TTC549 (cell line): ENCODE measurements around the gene ENO2.
"Not testable (repeated sequence)": the region's sequence is repeated elsewhere in the genome, so short reads cannot be mapped to it uniquely, and the experiment has no call there.

Source experiments
- FAIRE-seq: peaks from 2 replicates; lab custom pipeline; 2012; peaks lifted over from hg19 to GRCh38; lab: Jason Lieb, UNC

Gene ENO2

DNA sequence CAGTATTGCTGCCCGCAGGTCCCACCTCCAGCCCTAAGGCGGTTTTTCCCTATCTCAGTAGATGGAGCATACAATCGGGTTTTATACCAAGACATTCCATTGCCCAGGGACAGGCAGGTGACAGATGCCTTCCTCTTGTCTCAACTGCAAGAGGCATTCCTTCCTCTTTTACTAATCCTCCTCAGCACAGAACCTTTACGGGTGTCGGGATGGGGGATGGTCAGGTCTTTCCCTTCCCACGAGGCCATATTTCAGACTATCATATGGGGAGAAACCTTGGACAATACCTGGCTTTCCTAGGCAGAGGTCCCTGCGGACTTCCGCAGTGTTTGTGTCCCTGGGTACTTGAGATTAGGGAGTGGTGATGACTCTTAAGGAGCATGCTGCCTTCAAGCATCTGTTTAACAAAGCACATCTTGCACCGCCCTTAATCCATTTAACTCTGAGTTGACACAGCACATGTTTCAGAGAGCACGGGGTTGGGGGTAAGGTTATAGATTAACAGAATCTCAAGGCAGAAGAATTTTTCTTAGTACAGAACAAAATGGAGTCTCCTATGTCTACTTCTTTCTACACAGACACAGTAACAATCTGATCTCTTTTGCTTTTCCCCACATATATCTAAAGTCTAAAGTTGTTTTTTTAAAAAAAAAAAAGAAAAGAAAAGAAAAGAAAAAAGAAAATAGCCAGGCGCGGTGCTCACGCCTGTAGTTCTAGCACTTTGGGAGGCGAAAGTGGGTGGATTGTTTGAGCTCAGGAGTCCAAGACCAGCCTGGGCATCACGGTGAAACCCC lies 28.0 kb upstream of the ENO2 start:
- not testable (repeated sequence) for FAIRE-seq

DNA sequence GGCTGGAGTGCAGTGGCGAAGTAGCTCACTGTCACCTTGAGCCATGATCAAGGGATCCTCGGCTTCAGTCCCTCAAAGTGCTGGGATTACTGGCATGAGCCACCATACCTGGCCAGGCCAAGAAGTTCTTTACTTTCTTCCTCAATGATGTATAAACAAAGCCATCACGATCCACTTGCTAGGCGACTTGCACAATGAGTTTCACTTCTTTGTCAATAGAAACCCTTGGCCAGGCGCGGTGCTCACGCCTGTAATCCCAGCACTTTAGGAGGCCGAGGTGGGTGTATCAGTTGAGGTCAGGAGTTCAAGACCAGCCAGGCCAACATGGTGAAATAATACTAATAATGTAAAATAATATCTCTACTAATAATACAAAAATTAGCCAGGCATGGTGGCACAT lies 26.9 kb upstream of the ENO2 start:
- FAIRE-seq, result no peak

DNA sequence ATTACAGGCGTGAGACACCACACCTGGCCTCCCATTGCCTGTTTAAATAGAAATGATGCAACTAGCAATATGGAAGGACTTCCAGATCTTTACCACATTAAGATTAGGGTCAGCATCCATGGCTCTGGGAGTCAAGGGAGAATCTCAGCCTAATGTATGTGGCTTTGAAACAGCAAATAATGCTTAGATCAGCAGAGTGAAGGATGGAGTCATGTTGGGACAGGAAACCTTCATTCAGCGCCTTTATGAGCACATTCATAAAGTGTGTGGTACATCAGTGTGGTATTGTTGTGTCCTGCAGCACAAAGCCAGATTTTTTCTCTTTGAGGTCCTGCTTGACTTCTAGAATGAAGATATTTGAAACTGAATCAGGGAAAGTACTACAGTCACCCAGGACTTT lies 26.0 kb upstream of the ENO2 start:
- no peak for FAIRE-seq

DNA sequence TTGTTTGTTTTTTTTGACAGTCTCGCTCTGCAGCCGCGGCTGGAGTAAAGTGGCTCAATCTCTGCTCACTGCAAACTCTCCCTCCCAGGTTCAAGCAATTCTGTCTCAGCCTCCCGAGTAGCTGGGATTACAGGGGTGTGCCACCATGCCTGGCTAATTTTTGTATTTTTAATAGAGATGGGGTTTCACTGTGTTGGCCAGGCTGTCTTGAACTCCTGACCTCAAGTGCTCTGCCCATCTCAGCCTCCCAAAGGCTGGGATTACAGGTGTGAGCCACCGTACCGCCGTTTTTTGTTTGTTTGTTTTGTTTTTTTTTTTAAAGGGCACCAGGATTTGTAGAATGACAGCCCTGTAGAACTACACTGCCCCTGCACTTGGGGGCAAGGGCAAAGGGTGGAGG lies 25.6 kb upstream of the ENO2 start:
- not testable (repeated sequence) for FAIRE-seq

DNA sequence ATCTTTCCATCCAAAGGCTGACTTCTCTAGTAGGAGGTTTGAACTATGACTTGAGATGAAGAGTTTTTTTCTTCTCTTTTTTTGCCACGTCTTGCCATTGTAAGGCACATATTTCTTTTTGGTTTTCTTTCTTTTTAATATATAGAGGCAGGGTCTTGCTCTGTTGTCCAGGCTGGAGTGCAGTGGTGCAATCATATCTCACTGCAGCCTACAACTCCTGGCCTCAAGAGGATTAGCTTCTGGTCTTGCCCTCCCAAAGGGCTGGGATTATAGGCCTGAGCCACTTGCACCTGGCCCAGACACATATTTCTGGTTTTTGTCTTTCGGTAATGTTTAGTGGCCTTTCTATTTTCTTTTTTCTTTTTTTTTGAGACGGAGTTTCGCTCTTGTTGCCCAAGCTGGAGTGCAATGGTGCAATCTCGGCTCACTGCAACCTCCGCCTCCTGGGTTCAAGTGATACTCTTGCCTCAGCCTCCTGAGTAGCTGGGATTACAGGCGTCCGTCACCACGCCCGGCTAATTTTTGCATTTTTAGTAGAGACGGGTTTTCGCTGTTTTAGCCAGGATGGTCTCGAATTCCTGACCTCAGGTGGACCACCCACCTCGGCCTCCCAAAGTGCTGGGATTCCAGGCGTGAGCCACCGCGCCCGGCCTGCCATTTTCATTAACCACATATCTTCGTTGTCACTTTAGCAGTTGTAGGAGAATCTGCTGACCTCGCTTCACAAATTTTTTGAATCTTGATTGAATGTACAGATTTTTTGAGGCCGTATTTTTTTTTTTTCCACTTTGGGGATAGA lies 24.4 kb upstream of the ENO2 start:
- FAIRE-seq, result not testable (repeated sequence)

DNA sequence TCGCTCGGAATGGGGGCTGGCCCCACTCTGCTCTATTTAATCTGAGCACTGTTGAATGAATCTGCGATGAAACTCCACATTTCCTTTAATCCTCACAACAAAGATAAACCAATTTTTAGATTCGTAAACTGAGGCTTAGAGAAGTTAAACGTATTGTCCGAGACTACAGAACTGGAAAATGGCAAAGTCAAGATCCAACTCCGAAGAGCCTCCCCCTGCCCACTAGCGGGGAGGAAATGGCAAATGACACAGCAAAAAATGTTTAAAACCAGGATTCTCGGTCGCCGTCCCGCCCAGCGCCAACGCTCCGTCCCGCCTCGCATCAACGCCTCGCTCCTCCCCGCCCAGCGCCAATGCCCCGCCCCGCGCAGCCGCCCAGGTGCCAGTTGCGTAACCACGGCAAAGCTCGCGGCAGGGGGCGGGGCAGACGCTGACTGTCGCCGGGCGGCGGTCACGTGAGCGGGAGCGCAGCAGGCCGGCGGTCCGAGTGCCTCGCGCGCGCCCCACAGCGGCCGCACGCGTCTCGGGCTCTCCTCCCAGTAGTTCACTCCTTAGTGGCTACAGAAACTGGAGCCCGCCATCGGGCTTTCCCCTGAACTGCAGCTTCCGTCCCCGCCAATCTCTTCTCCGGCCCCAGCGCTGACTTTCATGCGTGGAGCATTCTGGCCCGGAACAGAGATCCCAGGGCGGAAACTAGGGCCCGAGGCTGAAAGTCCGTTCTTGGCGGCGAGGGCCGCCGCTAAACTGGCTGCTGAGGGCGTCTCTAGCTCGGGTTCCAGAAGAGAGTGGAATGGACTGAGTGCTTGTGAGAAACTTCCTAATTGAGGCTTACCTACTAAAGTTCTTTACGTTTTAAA lies 23.4 kb upstream of the ENO2 start:
- peak; percentile 68 for FAIRE-seq

DNA sequence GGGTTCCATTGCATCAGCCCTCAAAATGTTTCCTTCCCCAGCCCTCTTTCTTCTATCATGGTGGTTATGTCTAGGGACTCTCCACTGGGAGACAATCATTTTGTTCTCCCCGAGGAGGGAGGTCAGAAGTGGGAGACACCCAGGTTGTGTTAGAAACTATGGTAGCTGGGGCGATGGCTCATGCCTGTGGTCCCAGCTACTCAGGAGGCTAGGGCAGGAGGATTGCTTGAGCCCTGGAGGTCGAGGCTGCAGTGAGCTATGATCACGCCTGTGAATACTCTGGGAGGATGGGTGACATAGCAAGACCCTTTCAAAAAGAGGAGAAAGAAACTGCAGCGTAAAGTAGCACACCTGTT lies 22.8 kb upstream of the ENO2 start:
- no peak for FAIRE-seq

DNA sequence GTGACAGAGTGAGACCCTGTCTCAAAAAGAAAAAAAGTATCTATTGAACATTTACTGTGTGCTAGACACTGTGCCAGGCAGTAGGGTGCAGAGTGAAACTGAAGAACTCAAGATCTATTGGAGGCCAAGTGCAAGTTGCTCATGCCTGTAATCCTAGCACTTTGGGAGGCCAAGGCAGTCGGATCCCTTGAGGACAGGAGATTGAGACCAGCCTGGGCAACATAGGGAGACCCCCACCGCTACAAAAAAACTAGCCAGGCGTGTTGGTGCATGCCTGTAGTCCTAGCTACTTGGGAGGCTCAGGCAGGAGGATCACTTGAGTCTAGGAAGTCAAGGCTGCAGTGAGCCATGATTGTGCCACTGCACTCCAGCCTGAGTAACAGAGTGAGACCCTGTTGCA lies 21.7 kb upstream of the ENO2 start:
- not testable (repeated sequence) for FAIRE-seq

DNA sequence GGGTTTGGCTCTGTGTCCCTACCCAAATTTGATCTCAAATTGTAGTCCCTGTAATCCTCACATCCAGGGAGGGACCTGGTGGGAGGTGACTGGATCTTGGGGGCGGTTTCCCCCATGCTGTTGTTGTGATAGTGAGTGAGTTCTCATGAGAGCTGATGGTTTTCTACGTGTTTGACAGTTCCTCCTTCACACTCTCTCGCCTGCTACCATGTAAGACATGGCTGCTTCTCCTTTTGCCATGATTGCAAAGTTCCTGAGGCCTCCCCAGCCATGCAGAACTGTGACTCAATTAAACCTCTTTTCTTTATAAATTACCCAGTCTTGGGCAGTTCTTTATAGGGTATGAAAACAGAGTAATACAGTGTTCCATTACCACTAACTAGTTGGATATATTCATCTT lies 20.1 kb upstream of the ENO2 start:
- no peak for FAIRE-seq

DNA sequence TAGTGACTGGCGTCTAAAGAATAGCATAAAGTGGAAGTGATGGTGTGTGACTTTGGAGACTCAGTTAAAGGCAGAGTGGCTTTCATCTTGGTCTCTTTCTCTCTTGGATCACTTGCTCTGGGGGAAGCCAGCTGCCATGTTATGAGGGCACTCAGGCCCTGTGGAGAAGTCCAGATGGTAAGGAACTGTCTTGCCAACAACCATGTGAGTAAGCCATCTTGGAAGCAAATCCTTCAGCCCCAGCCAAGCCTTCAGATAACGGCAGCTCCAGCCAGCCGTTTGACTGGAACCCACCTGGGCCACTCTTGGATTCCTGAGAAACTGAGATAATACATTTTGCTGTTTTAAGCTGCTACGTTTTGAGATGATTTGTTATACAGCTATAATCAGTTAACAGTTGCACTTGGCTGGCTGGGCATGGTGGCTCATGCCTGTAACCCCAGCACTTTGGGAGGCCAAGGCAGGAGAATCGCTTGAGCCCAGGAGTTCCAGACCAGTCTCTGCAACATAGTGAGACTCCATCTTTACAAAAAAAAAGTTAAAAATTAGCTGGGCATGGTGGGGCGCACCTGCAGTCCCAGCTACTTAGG lies 17.4 kb upstream of the ENO2 start:
- FAIRE-seq, result no peak

DNA sequence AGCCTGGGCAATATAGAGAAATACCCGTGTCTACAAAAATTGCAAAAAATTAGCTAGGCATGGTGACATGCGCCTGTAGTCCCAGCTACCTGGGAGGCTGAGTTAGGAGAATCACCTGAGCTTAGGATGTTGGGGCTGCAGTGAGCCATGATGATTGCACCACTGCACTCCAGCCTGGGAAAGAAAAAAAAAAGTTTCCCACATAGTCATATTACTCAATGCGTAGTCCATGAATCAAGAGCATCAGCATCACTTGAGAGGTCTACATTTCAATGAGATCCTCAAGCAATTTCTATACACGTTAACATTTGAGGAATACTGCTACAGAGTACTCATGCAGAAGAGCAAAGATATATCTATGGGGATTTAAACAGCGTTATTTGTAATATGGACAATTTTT lies 15.0 kb upstream of the ENO2 start:
- no peak for FAIRE-seq

DNA sequence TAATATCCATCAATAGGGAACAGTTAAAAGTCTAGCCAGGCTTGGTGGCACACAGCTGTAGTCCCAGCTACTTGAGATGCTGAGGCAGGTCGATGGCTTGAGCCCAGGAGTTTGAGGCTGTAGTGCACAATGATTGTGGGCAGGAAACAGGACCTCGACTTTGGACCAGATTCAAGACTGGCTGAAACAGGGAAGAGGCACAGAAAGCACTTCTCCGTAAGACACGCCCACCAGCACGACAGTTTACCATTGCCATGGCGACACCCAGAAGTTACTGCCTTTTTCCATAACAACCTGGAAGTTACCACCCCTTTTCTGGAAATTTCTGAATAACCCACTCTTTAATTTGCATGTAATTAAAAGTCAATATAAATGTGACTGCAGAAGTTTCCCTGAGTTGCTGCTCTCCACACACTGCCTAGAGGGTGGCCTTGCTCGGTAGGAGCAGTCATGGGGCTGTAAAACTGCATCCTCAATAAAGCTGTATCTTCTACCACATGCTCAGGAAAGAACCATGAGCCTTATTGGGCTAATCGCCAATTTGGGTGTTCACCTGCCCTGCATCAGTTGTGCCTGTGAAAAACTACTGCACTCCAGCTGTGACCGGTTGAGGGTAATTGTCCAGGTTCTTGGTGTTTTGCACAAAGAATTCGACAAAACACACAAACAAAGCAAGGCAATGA lies 14.4 kb upstream of the ENO2 start:
- no peak for FAIRE-seq

DNA sequence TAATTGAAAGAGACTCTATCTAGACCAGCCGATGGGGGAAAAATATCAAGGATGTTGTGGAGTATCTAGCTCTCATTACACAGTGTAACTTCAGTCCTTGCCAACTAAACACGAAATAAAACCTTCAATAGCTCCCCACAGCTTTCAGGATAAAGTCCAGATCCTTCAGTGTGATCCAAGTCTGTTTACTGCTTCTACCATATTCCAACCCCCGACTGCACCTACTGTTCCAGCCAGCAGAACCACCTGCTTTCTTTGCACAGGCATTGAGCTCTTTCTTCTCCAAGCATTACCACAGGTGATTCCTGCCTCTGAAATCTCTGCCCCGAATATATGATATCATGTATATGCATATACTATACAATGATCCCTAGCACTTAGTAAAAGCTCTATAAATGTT lies 11.9 kb upstream of the ENO2 start:
- FAIRE-seq, result no peak

DNA sequence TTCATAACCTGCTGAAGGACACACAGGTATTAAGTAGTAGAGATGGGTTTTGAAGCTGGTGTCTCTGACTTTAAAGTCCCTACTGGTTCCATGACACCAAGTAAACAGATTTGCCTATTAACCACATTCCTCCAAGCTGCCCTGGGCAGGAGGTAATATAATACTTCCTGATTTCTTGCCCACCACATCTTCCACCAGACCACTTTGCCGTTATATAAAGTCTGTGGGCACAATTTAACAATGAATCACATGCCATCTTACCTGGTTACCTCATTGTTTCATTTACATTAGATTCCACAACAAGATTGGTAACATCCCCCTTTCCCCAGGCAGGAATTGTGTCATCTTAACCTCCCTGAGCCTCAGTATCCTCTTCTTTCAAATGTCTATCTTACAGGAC lies 10.7 kb upstream of the ENO2 start:
- FAIRE-seq, result no peak

DNA sequence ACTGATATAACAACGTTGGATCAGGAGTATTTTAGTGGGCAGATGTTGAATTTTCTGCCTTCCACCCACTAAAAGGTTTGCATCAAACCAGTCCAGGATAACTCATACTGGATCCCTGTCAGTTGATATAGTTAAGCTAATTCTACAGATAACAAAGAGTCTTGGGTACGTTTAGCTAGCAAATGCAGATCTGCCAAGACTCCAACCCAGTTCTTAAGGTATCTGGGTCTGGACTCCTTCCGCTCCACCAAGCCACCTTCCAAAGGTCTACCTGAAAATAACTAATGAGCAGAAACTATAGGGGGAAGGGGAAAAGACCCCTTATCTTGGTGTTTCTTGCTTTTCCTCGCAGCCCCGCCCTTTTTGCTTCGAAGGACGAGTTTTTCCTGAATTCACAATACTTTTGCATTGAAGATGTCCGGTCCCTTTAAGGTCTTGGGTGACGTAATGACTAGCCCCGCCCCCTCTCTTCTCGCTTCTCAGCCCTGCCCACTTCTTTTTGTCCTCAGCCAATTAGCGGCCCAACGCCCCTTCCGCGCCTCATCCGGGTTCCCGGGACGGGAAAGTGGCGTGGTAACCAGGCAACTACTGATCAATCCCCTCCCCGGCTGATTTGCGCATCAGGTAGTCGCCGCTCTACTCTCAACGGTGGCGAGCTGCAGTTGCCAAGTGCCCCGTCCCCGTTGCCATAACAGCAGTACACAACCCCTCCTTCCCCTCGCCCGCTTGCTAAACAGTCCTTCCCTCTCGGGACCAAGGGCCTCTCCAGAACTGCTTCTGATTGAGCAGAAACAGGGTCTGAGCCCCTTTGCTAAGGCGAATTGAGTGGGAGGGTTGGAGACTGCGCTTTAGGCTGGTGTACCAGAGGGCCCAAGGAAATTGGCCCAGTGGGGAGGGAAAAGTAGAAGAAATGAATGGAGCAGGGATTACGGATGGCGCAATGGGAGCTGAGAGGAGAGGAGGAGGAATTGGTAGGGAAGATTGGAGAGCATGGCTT lies 9.8 kb upstream of the ENO2 start, which contains the start of gene LRRC23:
TSS of gene LRRC23 (plus strand) at position 543 of the 997 bp plus-strand sequence. CDS start 812 bp downstream, outside the sequence.
- FAIRE-seq, result peak; percentile 95

DNA sequence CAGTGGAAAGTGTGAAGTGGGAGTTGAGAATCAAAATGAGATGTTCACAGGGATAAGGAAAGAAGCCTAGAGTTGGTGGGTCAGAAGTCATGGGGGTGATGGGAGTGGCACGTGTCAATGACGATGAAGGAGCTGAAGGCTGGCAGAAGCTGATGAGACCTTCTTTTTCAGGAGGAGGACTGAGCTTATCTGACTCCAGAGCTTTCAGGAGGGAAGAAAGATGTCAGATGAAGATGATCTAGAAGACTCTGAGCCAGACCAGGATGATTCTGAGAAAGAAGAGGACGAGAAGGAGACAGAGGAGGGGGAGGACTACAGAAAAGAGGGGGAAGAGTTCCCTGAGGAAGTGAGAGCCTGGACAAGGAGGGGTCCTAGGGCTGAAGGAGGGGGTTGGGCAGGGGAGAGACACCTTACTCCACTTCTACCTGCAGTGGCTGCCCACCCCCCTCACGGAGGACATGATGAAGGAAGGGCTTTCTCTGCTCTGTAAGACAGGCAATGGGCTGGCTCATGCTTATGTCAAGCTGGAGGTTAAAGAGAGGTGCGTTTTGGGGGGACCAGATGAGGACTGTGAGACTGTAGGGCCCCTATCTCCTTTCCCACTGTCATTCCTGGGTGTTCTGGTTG lies 8.9 kb upstream of the ENO2 start:
- FAIRE-seq, result no peak

DNA sequence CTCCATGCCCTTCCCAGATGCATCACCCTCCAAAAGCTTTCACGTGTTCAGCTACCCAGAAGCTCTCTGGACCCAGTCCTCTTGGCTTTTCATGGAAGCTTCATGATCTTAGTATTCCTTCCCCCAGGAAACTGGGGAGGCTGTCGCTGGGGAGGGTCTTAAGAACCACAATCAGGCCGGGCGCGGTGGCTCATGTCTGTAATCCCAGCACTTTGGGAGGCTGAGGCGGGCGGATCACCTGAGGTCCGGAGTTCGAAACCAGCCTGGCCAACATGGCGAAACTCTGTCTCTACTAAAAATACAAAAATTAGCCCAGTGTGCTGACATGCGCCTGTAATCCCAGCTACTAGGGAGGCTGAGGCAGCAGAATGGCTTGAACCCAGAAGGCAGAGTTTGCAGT lies 6.2 kb upstream of the ENO2 start:
- FAIRE-seq, result not testable (repeated sequence)

DNA sequence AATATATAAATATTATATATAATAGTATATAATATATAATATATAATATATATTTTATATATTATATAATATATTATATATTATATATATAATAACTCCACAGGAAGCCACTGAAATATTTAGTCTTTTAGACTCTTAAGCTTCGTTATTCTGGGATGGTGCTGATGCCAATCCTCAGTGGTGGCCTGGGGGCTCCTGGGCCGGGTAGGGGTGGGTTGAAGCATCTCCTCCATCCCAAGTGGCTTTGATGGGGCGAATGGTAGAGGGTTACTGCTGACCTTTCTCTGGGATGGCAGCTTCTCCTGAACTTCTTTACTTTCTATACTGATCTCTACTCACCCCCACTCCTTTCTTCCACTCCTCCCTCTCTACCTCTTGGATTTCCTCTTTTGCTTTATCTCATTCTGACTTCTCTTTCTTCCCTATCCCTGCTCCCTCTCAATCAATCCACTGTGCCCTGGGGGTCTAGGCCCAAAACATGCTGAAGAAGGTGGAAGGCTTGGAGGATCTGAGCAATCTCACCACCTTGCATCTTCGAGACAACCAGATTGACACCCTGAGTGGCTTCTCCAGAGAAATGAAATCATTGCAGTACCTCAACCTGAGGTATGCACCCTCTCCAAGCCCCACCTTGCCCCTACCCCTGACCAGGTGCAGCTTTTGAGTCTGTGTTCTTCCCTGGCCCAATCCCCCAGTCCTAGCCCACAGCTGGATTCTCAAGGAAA lies 4.8 kb upstream of the ENO2 start:
- no peak for FAIRE-seq
